Fibroblast of lung (primary cell): ENCODE data around the gene PCSK6. TPM values are rescaled to one million over a fixed set of nuclear protein-coding genes. Genes with fewer than 3 reads are reported as not detected.

Experiments used
- DNase-seq, 2 donors: peaks; one replicate each; pipeline versions ENCODE4 v3.0.0 to v3.0.0-alpha.2; 2010; ENCODE audit warnings: low read depth in 2 of 2
- H2AFZ ChIP-seq: 2 replicates; pipeline ENCODE4 v1.5.1; 2012; ENCODE audit warnings: low read length, control low read depth, inconsistent platforms
- H3K27ac ChIP-seq: 2 replicates; pipeline ENCODE4 v1.5.1; 2011; ENCODE audit warnings: low read length, control low read depth; ENCODE audit not compliant: insufficient read depth
- H3K27me3 ChIP-seq: 2 replicates; pipeline ENCODE4 v1.5.1; 2011; ENCODE audit warnings: mild to moderate bottlenecking, low read length; ENCODE audit not compliant: control insufficient read depth, insufficient read depth
- H3K36me3 ChIP-seq: 2 replicates; pipeline ENCODE4 v1.5.1; 2011; ENCODE audit warnings: low read length; ENCODE audit not compliant: control insufficient read depth, insufficient read depth
- H3K4me1 ChIP-seq: 2 replicates; pipeline ENCODE4 v1.5.1; 2011; ENCODE audit warnings: low read length; ENCODE audit not compliant: control insufficient read depth, insufficient read depth; ENCODE audit errors: extremely low read depth
- H3K4me2 ChIP-seq: 2 replicates; pipeline ENCODE4 v1.5.1; 2011; ENCODE audit warnings: low read length, control low read depth; ENCODE audit not compliant: insufficient read depth; ENCODE audit errors: extremely low read depth
- H3K4me3 ChIP-seq, 4 experiments: fragments of 200-600 bp in 1 of 4; sonication (generic) in 1 of 4; replicated peaks in 1 of 4; 2 replicates each; pipeline ENCODE4 v1.5.1; 2011 to 2016; ENCODE audit warnings: low read length in 4 of 4, low read depth in 3 of 4, mild to moderate bottlenecking in 3 of 4, control low read depth in 2 of 4, inconsistent platforms in 1 of 4, mixed read lengths in 1 of 4; ENCODE audit not compliant: insufficient read depth in 1 of 4; ENCODE audit errors: control extremely low read depth in 1 of 4
- H3K79me2 ChIP-seq: 2 replicates; pipeline ENCODE4 v1.5.1; 2012; ENCODE audit warnings: mild to moderate bottlenecking, low read length, inconsistent platforms; ENCODE audit not compliant: control insufficient read depth, insufficient read depth
- H3K9ac ChIP-seq: 2 replicates; pipeline ENCODE4 v1.5.1; 2011; ENCODE audit warnings: mild to moderate bottlenecking, low read length, control low read depth; ENCODE audit not compliant: insufficient read depth
- H3K9me3 ChIP-seq: 2 replicates; pipeline ENCODE4 v1.5.1; 2012; ENCODE audit warnings: low read depth, low read length; ENCODE audit not compliant: control insufficient read depth, insufficient read depth
- H4K20me1 ChIP-seq: 2 replicates; pipeline ENCODE4 v1.5.1; 2011; ENCODE audit warnings: low read length; ENCODE audit not compliant: control insufficient read depth, insufficient read depth; ENCODE audit errors: extremely low read depth
- CTCF ChIP-seq, 2 donors: IDR thresholded peaks in 1 of 2; conservative IDR thresholded peaks in 1 of 2; 1 replicate in 1 of 2; 2 replicates in 1 of 2; pipeline ENCODE4 v1.5.1; 2011 to 2012; ENCODE audit warnings: low read length in 2 of 2, control low read depth in 1 of 2, inconsistent platforms in 1 of 2, low read depth in 1 of 2, mild to moderate bottlenecking in 1 of 2
- EZH2 ChIP-seq: IDR thresholded peaks from 2 replicates; pipeline ENCODE4 v1.5.1; 2012; ENCODE audit warnings: low read length, control low read depth, mild to moderate bottlenecking; ENCODE audit errors: missing control alignments
- polyA plus RNA-seq, 2 donors: library from polyadenylated mRNA; depleted of rRNA in 1 of 2; stranded (reverse) in 1 of 2; unstranded in 1 of 2; fragments of >200 nt; gene quantifications; 2 replicates each; pipeline ENCODE4 v1.2.1, GENCODE V29; 2011 to 2012; ENCODE audit warnings: missing spikeins in 1 of 2
- total RNA-seq: library from RNA; depleted of rRNA; stranded (reverse); fragments of >200 nt; gene quantifications from 2 replicates; pipeline ENCODE4 v1.2.1, GENCODE V29; 2014

The PCSK6 gene
- total and polyA plus RNA-seq, 2 donors (not counting 1 experiment from before 2014, with no cell fraction given), result 0.02 to 0.83 TPM

- Histone ChIP-seq H3K4me3 (no peak overlapping the region), H3K9me3 (no peaks in the 10 kb centered on the region), H3K27ac (no peak overlapping the region), H3K4me1 (no peaks in the 10 kb centered on the region), H3K27me3 (no peaks in the 10 kb centered on the region), H3K79me2 (no peaks in the 10 kb centered on the region), H3K4me2 (no peak overlapping the region), H3K9ac (no peak overlapping the region), H2AFZ (no peak overlapping the region), H4K20me1 (no peaks in the 10 kb centered on the region), H3K36me3 (no peaks in the 10 kb centered on the region)
- no peak for DNase-seq
- TF ChIP-seq CTCF (conservative IDR thresholded peaks at IDR 0.05 in 1 of 2, IDR thresholded peaks at IDR 0.05 in 1 of 2; ENCODE audit: low read depth in 1 of 2, low read length in 2 of 2) (no peak), EZH2 (no peak)
Observed at GRCh38 chr15:101369676-101370075, 119.8 kb downstream of the PCSK6 start.

- Histone ChIP-seq H3K4me3 (no peak overlapping the region), H2AFZ (no peak overlapping the region), H3K36me3 (no peaks in the 10 kb centered on the region), H3K4me2 (no peak overlapping the region), H3K9me3 (no peaks in the 10 kb centered on the region), H3K27me3 (no peaks in the 10 kb centered on the region), H3K27ac (no peak overlapping the region), H3K4me1 (no peaks in the 10 kb centered on the region), H4K20me1 (no peaks in the 10 kb centered on the region), H3K9ac (no peak overlapping the region), H3K79me2 (no peaks in the 10 kb centered on the region)
- TF ChIP-seq CTCF (conservative IDR thresholded peaks at IDR 0.05 in 1 of 2, IDR thresholded peaks at IDR 0.05 in 1 of 2; ENCODE audit: low read depth in 1 of 2, low read length in 2 of 2) (no peak), EZH2 (no peak)
- DNase-seq, result no peak
Observed at GRCh38 chr15:101368861-101369642, 120.5 kb downstream of the PCSK6 start.

GRCh38 chr15:101368086-101368780 lies 121.3 kb downstream of the PCSK6 start:
- H3K27me3 ChIP-seq, result no peaks in the 10 kb centered on the region
- no peak overlapping the region for H3K27ac ChIP-seq
- TF ChIP-seq CTCF (conservative IDR thresholded peaks at IDR 0.05 in 1 of 2, IDR thresholded peaks at IDR 0.05 in 1 of 2; ENCODE audit: low read depth in 1 of 2, low read length in 2 of 2) (no peak), EZH2 (no peak)
- H4K20me1 ChIP-seq, result no peaks in the 10 kb centered on the region
- H3K4me2 ChIP-seq, result no peak overlapping the region
- no peaks in the 10 kb centered on the region for H3K4me1 ChIP-seq
- DNase-seq, result no peak
- no peak overlapping the region for H2AFZ ChIP-seq
- H3K4me3 ChIP-seq, result no peak overlapping the region
- no peaks in the 10 kb centered on the region for H3K36me3 ChIP-seq
- no peaks in the 10 kb centered on the region for H3K9me3 ChIP-seq
- no peaks in the 10 kb centered on the region for H3K79me2 ChIP-seq
- no peak overlapping the region for H3K9ac ChIP-seq
